Heart right ventricle (tissue), 16 donors: ENCODE data around the gene RAF1. TPM values are rescaled to one million over a fixed set of nuclear protein-coding genes. Genes with fewer than 3 reads are reported as not detected.

Source experiments
- ATAC-seq, 8 donors: fragments of 200-7000 bp; cut with Tn5 transposase; one replicate each; pipeline ENCODE4 v1.9.1; 2020; ENCODE audit warnings: mild to moderate bottlenecking in 8 of 8, moderate library complexity in 8 of 8, moderate number of reproducible peaks in 1 of 8
- DNase-seq, 2 donors: peaks; one replicate each; pipeline ENCODE4 v3.0.0-alpha.2; 2020
- H3K27ac ChIP-seq, 10 donors: fragments of 200-600 bp; sonication (generic) in 2 of 10; one replicate each; pipeline versions ENCODE4 v1.5.0 to v1.8.0; 2020 to 2022; ENCODE audit warnings: mild to moderate bottlenecking in 3 of 10
- H3K27me3 ChIP-seq, 7 donors: fragments of 200-600 bp; one replicate each; pipeline ENCODE4 v1.8.0; 2021 to 2022; ENCODE audit warnings: mild to moderate bottlenecking in 2 of 7
- H3K36me3 ChIP-seq, 9 donors: fragments of 200-600 bp; sonication (generic) in 1 of 9; one replicate each; pipeline versions ENCODE4 v1.5.0 to v1.8.0; 2020 to 2022; ENCODE audit warnings: mild to moderate bottlenecking in 2 of 9
- H3K4me1 ChIP-seq, 9 donors: fragments of 200-600 bp; sonication (generic) in 1 of 9; one replicate each; pipeline versions ENCODE4 v1.5.0 to v1.8.0; 2020 to 2022; ENCODE audit warnings: mild to moderate bottlenecking in 4 of 9
- H3K4me3 ChIP-seq, 10 donors: fragments of 200-600 bp; sonication (generic) in 2 of 10; one replicate each; pipeline versions ENCODE4 v1.5.0 to v1.8.0; 2020 to 2022; ENCODE audit warnings: mild to moderate bottlenecking in 7 of 10, moderate library complexity in 2 of 10
- H3K9me3 ChIP-seq, 11 donors: fragments of 200-600 bp in 10 of 11; sonication (generic) in 2 of 11; one replicate each; pipeline versions ENCODE4 v1.5.0 to v1.8.0; 2013 to 2022; ENCODE audit warnings: mild to moderate bottlenecking in 2 of 11, control low read depth in 1 of 11, moderate library complexity in 1 of 11
- WGBS, 2 donors: extraction: QIAGEN DNeasy Blood & Tissue Kit; methylation state at CpG; one replicate each; pipeline ENCODE4 v1.1.7; 2013; ENCODE audit warnings: inconsistent platforms in 1 of 2; 5-methylcytosine and 5-hydroxymethylcytosine counted together
- intact Hi-C, 10 donors: fragments of 100-400 bp; cut with DNase I; formaldehyde crosslinking; loops; one replicate each; pipeline versions ENCODE4 v1.11.1 to v1.14.2; 2022
- polyA plus RNA-seq, 2 donors: library from polyadenylated mRNA; stranded (reverse); fragments of 200-250 nt; gene quantifications; one replicate each; pipeline ENCODE4 v1.2.3, GENCODE V29; 2013
- total RNA-seq, 10 donors: library from RNA; stranded (reverse); fragmentation: NEBNext Ultra II Directional in 3 of 10; extraction: Animal tissue kit (Norgen Biotek cat#: 25700) in 3 of 10; gene quantifications; one replicate each; pipeline versions ENCODE4 v1.2.1 to v1.2.4, GENCODE V29; 2021 to 2023
- TF ChIP-seq, protein P1 (sequence below), 9 donors: fragments of 200-600 bp; sonication (generic) in 2 of 9; IDR thresholded peaks; one replicate each; pipeline versions ENCODE4 v1.5.0 to v1.8.0; 2021 to 2022; ENCODE audit warnings: antibody characterized with exemption in 9 of 9, mild to moderate bottlenecking in 5 of 9, moderate library complexity in 1 of 9
- donor health status: Arrhythmogenic right ventricular cardiomyopathy.
- donor health status: ischemic (EF 13 %, LVEDD 7.1; RV severe dilation, severe dysfunction).
- donor health status: healthy with polysubstance abuse.
- donor health status: DM: no; HTN: yes; CAD: no.
- donor health status: DM: no; HTN: no; CAD: no.
- donor health status: ischemic (EF 25% LVEDD 6.9; RV normal size, moderate dysfunction).
- donor health status: ischemic (EF 25% LVEDD 5.7; RV mildly dilated, moderate dysfunction).
- donor health status: healthy.
- donor health status: DM: yes; HTN: yes; CAD: no.
- donor health status: Ischemic cardiomyopathy.
- donor health status: ischemic (EF 35%, LVEDD 5.7; RV mildly dilated, moderate dysfunction).
- donor health status: nonischemic (EF 11% LVEDD 7.7; RV severe dilation, severe dysfunction).
- donor health status: DM: yes; HTN: yes; CAD: no.
- donor health status: PGD.
- donor health status: ischemic (EF 29% LVEDD 5.4; RV normal size, mild dysfunction).
- donor health status: nonischemic (EF 23%, LVEDD 6.1; RV moderate dilation, normal function).

Gene RAF1
- total and polyA plus RNA-seq, 12 donors, result 65.4 to 193 (median 123) TPM

DNA sequence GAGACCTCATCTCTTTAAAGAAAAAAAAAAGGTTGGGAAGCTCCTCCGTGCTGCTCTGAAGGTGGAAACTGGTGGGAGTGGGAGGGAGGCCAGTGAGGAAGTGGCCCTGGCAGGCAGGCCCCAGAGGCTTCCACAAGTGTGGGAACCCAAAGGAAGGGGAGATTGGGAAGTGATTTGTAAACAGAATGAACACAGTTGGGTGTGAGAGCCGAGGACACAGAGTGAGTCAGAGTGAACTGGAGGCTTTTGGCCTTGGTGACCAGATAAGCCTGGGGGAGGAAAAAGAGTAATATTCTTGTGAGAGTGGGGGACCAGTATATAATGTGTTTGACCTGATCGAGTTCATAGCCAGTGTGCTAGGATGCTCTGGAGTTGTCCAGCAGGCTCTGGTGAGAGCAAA is 84.0 kb downstream of the RAF1 start:
- Histone ChIP-seq H3K4me3 (no peak overlapping the region), H3K9me3 (peaks cover 0 to 13% (median 0%) of the 10 kb centered on the region in 11 donors), H3K27me3 (no peaks in the 10 kb centered on the region), H3K4me1 (peaks cover 0 to 11% (median 5%) of the 10 kb centered on the region in 9 donors), H3K27ac (peak overlapping the region in 4 of 10 donors; percentile 1 to 48 (median 28)), H3K36me3 (peaks cover 0 to 99% (median 64%) of the 10 kb centered on the region in 9 donors)
- 47 to 57% methylated on average over 3 of the region's 3 CpGs for WGBS, 2 donors
- TF ChIP-seq, protein P1, sequence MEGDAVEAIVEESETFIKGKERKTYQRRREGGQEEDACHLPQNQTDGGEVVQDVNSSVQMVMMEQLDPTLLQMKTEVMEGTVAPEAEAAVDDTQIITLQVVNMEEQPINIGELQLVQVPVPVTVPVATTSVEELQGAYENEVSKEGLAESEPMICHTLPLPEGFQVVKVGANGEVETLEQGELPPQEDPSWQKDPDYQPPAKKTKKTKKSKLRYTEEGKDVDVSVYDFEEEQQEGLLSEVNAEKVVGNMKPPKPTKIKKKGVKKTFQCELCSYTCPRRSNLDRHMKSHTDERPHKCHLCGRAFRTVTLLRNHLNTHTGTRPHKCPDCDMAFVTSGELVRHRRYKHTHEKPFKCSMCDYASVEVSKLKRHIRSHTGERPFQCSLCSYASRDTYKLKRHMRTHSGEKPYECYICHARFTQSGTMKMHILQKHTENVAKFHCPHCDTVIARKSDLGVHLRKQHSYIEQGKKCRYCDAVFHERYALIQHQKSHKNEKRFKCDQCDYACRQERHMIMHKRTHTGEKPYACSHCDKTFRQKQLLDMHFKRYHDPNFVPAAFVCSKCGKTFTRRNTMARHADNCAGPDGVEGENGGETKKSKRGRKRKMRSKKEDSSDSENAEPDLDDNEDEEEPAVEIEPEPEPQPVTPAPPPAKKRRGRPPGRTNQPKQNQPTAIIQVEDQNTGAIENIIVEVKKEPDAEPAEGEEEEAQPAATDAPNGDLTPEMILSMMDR (IDR thresholded peaks at IDR 0.05), result no peak
- intact Hi-C loops, result loop anchor here in 1 of 10 donors (10.0 kb wide), 1 partner anchor 135 kb away; no protein-coding TSS in a partner anchor
- ATAC-seq (peak in 4 of 8 donors; percentile 11 to 23 (median 20)), DNase-seq (no peak)

DNA sequence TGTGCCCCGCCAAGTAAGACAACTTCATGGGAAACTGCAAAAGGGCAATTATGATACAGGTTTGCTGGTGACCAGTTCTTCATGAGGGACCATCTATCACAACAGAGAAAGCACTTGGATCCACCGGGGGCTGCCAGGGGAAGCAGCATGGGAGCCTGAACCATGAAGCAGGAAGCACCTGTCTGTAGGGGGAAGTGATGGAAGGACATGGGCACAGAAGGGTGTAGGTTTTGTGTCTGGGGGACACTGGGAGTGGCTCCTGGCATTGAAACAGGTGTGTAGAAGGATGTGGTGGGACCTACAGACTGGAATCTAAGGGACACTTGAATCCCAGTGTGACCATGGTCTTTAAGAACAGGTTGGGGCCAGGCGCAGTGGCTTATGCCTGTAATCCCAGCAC is 84.5 kb downstream of the RAF1 start:
- Histone ChIP-seq H3K4me1 (peaks cover under 1 to 15% (median 10%) of the 10 kb centered on the region in 9 donors), H3K4me3 (no peak overlapping the region), H3K9me3 (peaks cover 0 to 13% (median 0%) of the 10 kb centered on the region in 11 donors), H3K27ac (peak overlapping the region in 4 of 10 donors; percentile 1 to 48 (median 28)), H3K27me3 (no peaks in the 10 kb centered on the region), H3K36me3 (peaks cover 0 to 99% (median 64%) of the 10 kb centered on the region in 9 donors)
- no peak for ATAC-seq
- intact Hi-C loops, result no loop called here
- 85 to 86% methylated on average over 3 of the region's 3 CpGs for WGBS, 2 donors
- DNase-seq, result no peak
- TF ChIP-seq, protein P1 (IDR thresholded peaks at IDR 0.05), result no peak

DNA sequence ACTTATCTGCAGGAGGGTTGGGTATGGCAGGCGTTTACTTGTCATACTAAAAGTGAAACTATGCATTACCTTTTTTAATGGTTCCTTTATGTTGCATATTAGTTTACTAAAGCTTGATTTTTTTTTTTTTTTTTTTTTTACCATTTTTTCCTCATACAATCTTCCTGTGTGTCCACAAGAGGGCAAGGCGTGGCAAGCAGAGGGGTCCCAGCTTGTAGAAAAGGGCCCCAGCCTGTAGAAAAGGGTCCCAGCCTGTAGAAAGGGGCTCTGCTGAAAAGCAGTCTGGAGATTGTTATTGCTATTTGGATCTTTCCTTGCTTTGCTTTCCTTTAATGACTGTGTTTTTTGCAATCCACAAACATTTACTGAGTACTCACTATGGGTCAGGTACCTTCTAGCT is 85.2 kb downstream of the RAF1 start:
- Histone ChIP-seq H3K4me1 (peaks cover 8 to 23% (median 17%) of the 10 kb centered on the region in 9 donors), H3K27me3 (no peaks in the 10 kb centered on the region), H3K36me3 (peaks cover 0 to 99% (median 63%) of the 10 kb centered on the region in 9 donors), H3K4me3 (no peak overlapping the region), H3K9me3 (peaks cover 0 to 13% (median 0%) of the 10 kb centered on the region in 11 donors), H3K27ac (no peak overlapping the region)
- ATAC-seq, result no peak
- intact Hi-C loops, result no loop called here
- 92 to 94% methylated on average over 2 of the region's 2 CpGs for WGBS, 2 donors
- no peak for DNase-seq
- TF ChIP-seq, protein P1 (IDR thresholded peaks at IDR 0.05), result no peak

DNA sequence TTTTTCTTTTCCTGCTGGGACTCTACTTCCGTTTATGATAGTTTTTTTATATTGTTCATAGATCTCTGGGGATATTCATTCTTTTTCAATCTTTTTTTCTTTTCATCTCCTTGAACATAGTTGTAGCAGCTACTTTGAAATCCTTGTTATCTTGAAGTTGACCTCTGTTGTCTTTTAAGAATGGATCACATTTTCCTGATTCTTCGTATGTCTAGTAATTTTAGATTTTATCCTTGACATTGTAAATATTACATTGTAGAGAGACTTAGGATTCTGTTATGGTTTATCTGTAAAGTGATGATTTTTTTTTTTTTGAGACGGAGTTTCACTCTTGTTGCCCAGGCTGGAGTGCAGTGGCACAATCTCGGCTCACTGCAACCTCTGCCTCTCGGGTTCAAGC is 86.5 kb downstream of the RAF1 start:
- peaks cover 9 to 28% (median 18%) of the 10 kb centered on the region in 9 donors for H3K4me1 ChIP-seq
- no peak overlapping the region for H3K4me3 ChIP-seq
- H3K9me3 ChIP-seq, result peaks cover 0 to 13% (median 0%) of the 10 kb centered on the region in 11 donors
- TF ChIP-seq, protein P1 (IDR thresholded peaks at IDR 0.05), result no peak
- DNase-seq (no peak), ATAC-seq (no peak)
- no peaks in the 10 kb centered on the region for H3K27me3 ChIP-seq
- H3K27ac ChIP-seq, result no peak overlapping the region
- WGBS, 2 donors, result 91 to 94% methylated on average over 5 of the region's 5 CpGs
- H3K36me3 ChIP-seq, result peaks cover 0 to 99% (median 68%) of the 10 kb centered on the region in 9 donors
- intact Hi-C loops, result no loop called here
